OCI-LY1 (cell line): ENCODE data around the gene GADD45G.

Source experiments
- EZH2 ChIP-seq: fragments of 200-600 bp; sonication (generic), shearing (Covaris generic); IDR thresholded peaks from 2 replicates; pipeline ENCODE4 v1.8.0; 2017; ENCODE audit warnings: borderline replicate concordance, mixed run types, mild to moderate bottlenecking, antibody characterized with exemption, low read length, moderate library complexity, mixed read lengths
- TF ChIP-seq, protein P1 (sequence below): fragments of 200-600 bp; sonication (generic), shearing (Covaris generic); IDR thresholded peaks from 2 replicates; pipeline ENCODE4 v1.5.1; 2017; ENCODE audit warnings: mild to moderate bottlenecking, antibody characterized with exemption, low read length, moderate library complexity, mixed read lengths

DNA sequence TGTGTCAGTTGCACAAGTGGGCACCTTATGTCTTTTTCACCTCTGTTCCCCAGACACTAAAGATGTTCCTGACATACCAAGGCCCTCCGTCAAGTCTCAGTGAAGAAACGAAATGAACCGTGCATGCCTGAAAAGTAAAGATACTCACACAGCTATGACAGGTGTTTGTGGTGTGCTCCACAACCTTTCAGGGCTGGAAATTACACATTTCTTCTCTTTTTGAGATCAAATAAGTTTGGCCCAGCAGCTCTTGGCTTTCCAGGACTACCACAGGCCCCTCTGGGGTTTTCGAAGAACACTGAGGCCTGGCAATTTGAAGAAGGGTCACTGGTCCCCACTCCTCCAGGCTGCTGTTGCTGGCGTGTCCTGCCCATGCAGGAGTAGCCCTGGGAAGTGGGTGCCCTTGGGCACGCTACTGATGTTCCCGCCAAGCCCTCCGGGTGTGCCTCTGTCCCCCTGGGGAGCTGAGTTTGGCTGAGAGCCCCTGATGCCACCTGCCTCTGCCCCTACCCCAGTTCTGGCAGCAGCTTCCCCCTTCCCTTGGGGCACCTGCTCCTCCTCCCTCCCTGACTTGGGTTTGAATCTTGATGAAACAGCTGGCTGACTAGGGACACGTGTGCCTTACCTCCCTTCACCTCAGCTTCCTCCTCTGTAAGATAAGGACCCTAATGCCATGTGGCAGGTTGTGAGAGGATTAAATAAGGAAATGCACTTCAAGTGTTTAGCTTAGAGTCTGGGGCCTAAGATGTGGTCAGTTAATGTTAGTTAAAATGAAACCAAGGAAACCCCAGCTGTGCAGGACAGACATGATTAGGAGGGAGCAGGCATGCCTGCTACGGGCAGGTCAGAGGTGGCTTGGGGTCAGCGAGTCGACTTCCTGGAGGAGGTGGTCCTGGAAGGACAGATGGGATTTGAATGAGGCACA, 49.1 kb upstream of the GADD45G start:
- TF ChIP-seq, protein P1, sequence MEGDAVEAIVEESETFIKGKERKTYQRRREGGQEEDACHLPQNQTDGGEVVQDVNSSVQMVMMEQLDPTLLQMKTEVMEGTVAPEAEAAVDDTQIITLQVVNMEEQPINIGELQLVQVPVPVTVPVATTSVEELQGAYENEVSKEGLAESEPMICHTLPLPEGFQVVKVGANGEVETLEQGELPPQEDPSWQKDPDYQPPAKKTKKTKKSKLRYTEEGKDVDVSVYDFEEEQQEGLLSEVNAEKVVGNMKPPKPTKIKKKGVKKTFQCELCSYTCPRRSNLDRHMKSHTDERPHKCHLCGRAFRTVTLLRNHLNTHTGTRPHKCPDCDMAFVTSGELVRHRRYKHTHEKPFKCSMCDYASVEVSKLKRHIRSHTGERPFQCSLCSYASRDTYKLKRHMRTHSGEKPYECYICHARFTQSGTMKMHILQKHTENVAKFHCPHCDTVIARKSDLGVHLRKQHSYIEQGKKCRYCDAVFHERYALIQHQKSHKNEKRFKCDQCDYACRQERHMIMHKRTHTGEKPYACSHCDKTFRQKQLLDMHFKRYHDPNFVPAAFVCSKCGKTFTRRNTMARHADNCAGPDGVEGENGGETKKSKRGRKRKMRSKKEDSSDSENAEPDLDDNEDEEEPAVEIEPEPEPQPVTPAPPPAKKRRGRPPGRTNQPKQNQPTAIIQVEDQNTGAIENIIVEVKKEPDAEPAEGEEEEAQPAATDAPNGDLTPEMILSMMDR: no peak
- no peak for TF ChIP-seq EZH2
